RWPE1 (cell line): ENCODE measurements around the gene MBNL3.
"Not testable (repeated sequence)": the region's sequence is repeated elsewhere in the genome, so short reads cannot be mapped to it uniquely, and the experiment has no call there.

Experiments used
- CTCF ChIA-PET: fragments of 350-600 bp; sonication (Branson Sonifier 250); formaldehyde crosslinking; extraction: SDS; loops from one replicate; lab custom pipeline; 2021; lab: Yijun Ruan, JAX
- POLR2A ChIA-PET: fragments of 400-600 bp; formaldehyde crosslinking; extraction: SDS; loops from one replicate; lab custom pipeline; 2020; ENCODE audit warnings: antibody characterized with exemption; ENCODE audit not compliant: low non-redundant PET; lab: Yijun Ruan, JAX
- DNase-seq: peaks from one replicate; pipeline ENCODE4 v3.0.0; 2012; ENCODE audit warnings: low spot score
- H3K27ac ChIP-seq: fragments of 450-650 bp; 2 replicates; pipeline ENCODE4 v1.5.1; 2017
- TF ChIP-seq, protein P1 (sequence below): fragments of 450-650 bp; conservative IDR thresholded peaks from 2 replicates; pipeline ENCODE4 v1.5.1; 2017; ENCODE audit warnings: low read depth, mild to moderate bottlenecking

Gene MBNL3

GRCh38 chrX:132331532-132331931 lies 157.3 kb downstream of the MBNL3 start:
- ChIA-PET POLR2A (no interaction called here), CTCF (no interaction called here)
- no peak overlapping the region for H3K27ac ChIP-seq
- no peak for DNase-seq
- TF ChIP-seq, protein P1, sequence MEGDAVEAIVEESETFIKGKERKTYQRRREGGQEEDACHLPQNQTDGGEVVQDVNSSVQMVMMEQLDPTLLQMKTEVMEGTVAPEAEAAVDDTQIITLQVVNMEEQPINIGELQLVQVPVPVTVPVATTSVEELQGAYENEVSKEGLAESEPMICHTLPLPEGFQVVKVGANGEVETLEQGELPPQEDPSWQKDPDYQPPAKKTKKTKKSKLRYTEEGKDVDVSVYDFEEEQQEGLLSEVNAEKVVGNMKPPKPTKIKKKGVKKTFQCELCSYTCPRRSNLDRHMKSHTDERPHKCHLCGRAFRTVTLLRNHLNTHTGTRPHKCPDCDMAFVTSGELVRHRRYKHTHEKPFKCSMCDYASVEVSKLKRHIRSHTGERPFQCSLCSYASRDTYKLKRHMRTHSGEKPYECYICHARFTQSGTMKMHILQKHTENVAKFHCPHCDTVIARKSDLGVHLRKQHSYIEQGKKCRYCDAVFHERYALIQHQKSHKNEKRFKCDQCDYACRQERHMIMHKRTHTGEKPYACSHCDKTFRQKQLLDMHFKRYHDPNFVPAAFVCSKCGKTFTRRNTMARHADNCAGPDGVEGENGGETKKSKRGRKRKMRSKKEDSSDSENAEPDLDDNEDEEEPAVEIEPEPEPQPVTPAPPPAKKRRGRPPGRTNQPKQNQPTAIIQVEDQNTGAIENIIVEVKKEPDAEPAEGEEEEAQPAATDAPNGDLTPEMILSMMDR: no peak

DNA sequence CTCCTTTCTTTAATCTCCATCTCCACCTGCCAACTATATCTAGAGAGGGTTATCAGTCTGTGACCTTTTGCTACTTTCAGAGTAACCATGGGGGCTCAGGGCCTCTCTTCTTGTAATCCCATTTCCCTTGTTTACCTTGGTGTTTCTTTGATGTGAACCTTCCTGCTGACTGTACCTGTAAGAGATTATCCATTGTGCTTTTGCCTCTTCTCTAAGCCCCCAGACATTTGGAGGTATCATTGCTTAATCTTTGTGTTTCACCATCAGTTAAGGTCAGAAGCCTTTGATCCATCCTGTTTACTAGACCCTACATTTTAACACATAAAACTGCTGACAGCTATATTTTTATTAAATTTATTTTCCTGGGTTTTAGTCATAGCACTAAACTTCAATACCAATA lies 157.8 kb downstream of the MBNL3 start:
- no peak for DNase-seq
- ChIA-PET POLR2A (no interaction called here), CTCF (no interaction called here)
- no peak overlapping the region for H3K27ac ChIP-seq
- TF ChIP-seq, protein P1: no peak

GRCh38 chrX:132330156-132330729 lies 158.6 kb downstream of the MBNL3 start:
- TF ChIP-seq, protein P1: no peak
- no peak for DNase-seq
- no peak overlapping the region for H3K27ac ChIP-seq
- POLR2A ChIA-PET: no interaction called here
- CTCF ChIA-PET: interaction anchor here (1.3 kb wide), 1 partner anchor 38 kb away, joined by 3 read pairs; no protein-coding TSS in a partner anchor

DNA sequence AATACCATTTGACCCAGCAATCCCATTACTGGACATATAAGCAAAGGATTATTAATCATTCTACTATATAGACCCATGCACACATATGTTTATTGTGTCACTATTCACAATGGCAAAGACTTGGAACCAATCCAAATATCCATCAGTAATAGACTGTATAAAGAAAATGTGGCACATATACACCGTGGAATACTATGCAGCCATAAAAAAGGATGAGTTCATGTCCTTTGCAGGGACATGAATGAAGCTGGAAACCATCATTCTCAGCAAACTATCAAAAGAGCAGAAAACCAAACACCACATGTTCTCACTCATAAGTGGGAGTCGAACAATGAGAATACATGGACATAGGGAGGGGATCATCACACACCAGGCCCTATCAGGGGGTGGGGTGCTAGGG lies 161.9 kb downstream of the MBNL3 start:
- POLR2A ChIA-PET, CTCF ChIA-PET: not testable (repeated sequence)

More for the DNA sequence above, 161.9 kb downstream of the MBNL3 start:
- H3K27ac ChIP-seq, DNase-seq: not testable (repeated sequence)
